Mucosa of descending colon (tissue), 3 donors: ENCODE results near the gene SBF2. TPM values are rescaled to one million over a fixed set of nuclear protein-coding genes. Genes with fewer than 3 reads are reported as not detected.

Source experiments
- ATAC-seq: fragments of 200-7000 bp; cut with Tn5 transposase; one replicate; pipeline ENCODE4 v1.9.1; 2020; ENCODE audit warnings: mild to moderate bottlenecking, moderate library complexity
- DNase-seq, 3 donors: peaks; one replicate each; pipeline ENCODE4 v3.0.0-alpha.2; 2020
- H3K36me3 ChIP-seq: fragments of 200-600 bp; one replicate; pipeline ENCODE4 v1.8.0; 2021; ENCODE audit warnings: low read depth, mild to moderate bottlenecking
- H3K4me1 ChIP-seq: fragments of 200-600 bp; one replicate; pipeline ENCODE4 v1.8.0; 2021; ENCODE audit warnings: low read depth, mild to moderate bottlenecking
- H3K4me3 ChIP-seq: fragments of 200-600 bp; one replicate; pipeline ENCODE4 v1.8.0; 2021; ENCODE audit warnings: mild to moderate bottlenecking
- H3K9me3 ChIP-seq: fragments of 200-600 bp; one replicate; pipeline ENCODE4 v1.8.0; 2021; ENCODE audit warnings: mild to moderate bottlenecking
- intact Hi-C, 2 donors: fragments of 100-400 bp; cut with DNase I in 1 of 2; cut with micrococcal nuclease in 1 of 2; formaldehyde crosslinking; loops; one replicate each; pipeline versions ENCODE4 v1.11.0 to v1.11.1; 2022; cut with DNase I, micrococcal nuclease
- total RNA-seq, 3 donors: library from RNA; stranded (reverse); fragmentation: NEBNext Ultra II Directional in 2 of 3; extraction: Animal tissue kit (Norgen Biotek cat#: 25700) in 2 of 3; gene quantifications; one replicate each; pipeline versions ENCODE4 v1.2.1 to v1.2.4, GENCODE V29; 2021 to 2023
- TF ChIP-seq, protein P1 (sequence below): fragments of 200-600 bp; IDR thresholded peaks from one replicate; pipeline ENCODE4 v1.8.0; 2022; ENCODE audit warnings: antibody characterized with exemption, mild to moderate bottlenecking
- donor health status: DM: no; HTN: no; CAD: no; lungs with moderate emphysema.
- donor health status: DM: no; HTN: no; CAD: no.
- donor health status: DM: no; HTN: yes; CAD: no.

Gene SBF2
- total RNA-seq, 3 donors from 2014 or later, result 35.2 to 60.3 (median 48.2) TPM

DNA sequence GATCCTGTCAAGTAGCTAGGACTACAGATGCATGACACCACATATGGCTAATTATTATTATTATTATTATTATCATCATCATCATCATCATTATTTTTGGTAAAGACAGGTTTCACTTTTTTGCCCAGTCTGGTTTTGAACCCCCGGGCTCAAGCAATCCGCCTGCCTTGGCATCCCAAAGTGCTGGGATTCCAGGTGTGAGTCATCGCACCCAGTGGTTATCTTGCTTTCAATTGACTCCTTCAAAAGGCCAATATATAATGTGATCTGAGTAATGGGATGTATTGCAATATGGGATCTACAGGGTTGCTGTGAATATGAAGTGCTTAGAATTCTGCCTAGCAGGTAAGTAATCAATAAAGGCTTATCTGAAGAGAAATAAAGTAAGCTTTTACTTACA lies 221.2 kb downstream of the SBF2 start:
- no peak for ATAC-seq
- no peaks in the 10 kb centered on the region for H3K36me3 ChIP-seq
- DNase-seq, result no peak
- no peak overlapping the region for H3K4me3 ChIP-seq
- TF ChIP-seq, protein P1, sequence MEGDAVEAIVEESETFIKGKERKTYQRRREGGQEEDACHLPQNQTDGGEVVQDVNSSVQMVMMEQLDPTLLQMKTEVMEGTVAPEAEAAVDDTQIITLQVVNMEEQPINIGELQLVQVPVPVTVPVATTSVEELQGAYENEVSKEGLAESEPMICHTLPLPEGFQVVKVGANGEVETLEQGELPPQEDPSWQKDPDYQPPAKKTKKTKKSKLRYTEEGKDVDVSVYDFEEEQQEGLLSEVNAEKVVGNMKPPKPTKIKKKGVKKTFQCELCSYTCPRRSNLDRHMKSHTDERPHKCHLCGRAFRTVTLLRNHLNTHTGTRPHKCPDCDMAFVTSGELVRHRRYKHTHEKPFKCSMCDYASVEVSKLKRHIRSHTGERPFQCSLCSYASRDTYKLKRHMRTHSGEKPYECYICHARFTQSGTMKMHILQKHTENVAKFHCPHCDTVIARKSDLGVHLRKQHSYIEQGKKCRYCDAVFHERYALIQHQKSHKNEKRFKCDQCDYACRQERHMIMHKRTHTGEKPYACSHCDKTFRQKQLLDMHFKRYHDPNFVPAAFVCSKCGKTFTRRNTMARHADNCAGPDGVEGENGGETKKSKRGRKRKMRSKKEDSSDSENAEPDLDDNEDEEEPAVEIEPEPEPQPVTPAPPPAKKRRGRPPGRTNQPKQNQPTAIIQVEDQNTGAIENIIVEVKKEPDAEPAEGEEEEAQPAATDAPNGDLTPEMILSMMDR, result no peak
- no peaks in the 10 kb centered on the region for H3K4me1 ChIP-seq
- H3K9me3 ChIP-seq, result peaks cover 3% of the 10 kb centered on the region
- intact Hi-C loops, result no loop called here

DNA sequence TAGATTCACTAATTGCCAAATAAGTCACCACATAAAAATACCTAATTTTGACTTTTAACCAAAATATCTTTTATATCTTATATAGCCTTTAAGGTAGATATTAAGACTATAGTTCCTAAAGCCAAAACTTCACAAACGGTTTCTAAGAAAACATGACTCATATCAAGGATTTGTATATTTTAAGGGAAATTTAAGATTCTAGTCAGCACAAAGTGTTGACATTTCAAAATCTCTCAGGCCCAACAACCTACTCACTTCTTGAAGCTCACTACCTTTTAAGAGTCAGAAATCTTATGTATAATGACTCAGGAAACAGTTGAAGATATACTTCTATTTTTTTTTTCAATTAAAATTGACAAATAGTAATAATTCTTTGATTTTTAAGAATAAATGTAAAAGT lies 221.9 kb downstream of the SBF2 start:
- ATAC-seq, result no peak
- no peaks in the 10 kb centered on the region for H3K36me3 ChIP-seq
- TF ChIP-seq, protein P1, result no peak
- peaks cover 3% of the 10 kb centered on the region for H3K9me3 ChIP-seq
- DNase-seq, result no peak
- H3K4me3 ChIP-seq, result no peak overlapping the region
- H3K4me1 ChIP-seq, result no peaks in the 10 kb centered on the region
- intact Hi-C loops, result no loop called here

DNA sequence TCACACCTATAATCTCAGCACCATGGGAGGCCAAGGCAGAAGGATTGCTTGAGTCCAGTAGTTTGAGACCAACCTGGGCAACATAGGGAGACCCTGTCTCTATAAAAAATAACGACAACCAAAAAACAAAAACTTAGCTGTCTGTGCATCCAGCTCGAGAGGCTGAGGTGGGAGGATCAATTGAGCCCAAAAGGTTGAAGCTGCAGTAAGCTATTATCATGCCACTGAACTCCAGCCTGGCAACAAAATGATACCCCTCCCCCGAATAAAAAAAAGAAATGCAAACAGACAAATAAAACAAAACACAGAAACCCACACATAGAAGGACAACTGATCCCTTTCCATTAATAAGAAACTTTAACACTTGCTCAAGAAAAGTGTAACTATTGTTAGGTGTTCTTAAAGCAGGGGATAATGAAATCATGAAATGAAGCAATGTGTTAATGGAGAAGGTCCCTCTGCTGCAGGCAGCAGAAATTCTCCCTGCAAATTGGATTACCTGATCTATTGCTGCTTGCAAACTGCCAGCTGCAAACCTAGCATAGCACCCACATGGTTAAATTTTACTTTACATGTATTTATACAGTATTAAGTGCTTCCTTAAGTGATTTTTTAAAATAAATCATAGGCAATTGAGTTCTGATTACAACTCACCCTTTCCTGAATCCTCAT lies 226.3 kb downstream of the SBF2 start:
- TF ChIP-seq, protein P1, result no peak
- intact Hi-C loops, result no loop called here
- Histone ChIP-seq H3K9me3 (peaks cover 3% of the 10 kb centered on the region), H3K36me3 (no peaks in the 10 kb centered on the region), H3K4me1 (no peaks in the 10 kb centered on the region), H3K4me3 (no peak overlapping the region)
- no peak for DNase-seq
- no peak for ATAC-seq

DNA sequence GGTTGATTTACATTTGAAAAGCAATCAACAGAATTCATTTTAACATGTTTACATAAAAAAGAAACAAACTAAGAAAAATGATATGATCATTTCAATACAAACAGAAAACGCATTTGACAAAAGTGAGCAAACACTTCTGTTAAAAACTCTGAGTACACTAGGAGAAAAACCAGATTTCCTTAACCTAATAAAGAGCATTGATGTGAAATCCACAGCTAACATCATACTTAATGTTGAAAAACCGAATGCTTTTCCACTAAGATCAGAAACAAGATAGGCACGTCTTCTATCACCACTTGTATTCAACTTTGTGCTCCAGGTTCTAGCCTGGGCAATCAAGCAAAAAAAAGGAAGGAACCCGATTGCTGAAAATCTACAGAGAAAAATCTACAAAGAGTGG lies 227.6 kb downstream of the SBF2 start:
- ATAC-seq (no peak), DNase-seq (no peak)
- Histone ChIP-seq H3K4me3 (no peak overlapping the region), H3K4me1 (no peaks in the 10 kb centered on the region), H3K36me3 (no peaks in the 10 kb centered on the region), H3K9me3 (peaks cover 3% of the 10 kb centered on the region)
- intact Hi-C loops, result no loop called here
- TF ChIP-seq, protein P1, result no peak

DNA sequence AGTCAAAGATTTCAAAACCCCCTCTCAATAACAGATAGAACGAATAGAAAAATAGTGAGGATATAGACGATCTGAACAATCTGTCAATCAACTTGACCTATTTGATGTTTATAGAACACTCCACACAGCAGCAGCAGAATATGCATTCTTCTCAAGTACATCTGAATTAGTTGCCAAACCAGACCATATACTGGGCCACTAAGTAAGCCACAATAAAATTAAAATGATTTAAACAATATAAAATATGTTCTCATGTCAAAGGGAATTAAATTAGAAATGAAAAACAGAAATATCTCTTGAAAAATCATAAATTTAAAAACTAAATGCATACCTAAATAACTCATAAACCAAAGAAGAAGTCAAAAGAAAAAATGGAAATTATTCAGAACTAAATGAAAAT lies 229.2 kb downstream of the SBF2 start:
- DNase-seq (no peak), ATAC-seq (no peak)
- no peaks in the 10 kb centered on the region for H3K9me3 ChIP-seq
- no peak overlapping the region for H3K4me3 ChIP-seq
- H3K4me1 ChIP-seq, result no peaks in the 10 kb centered on the region
- intact Hi-C loops, result no loop called here
- H3K36me3 ChIP-seq, result no peaks in the 10 kb centered on the region
- TF ChIP-seq, protein P1, result no peak

DNA sequence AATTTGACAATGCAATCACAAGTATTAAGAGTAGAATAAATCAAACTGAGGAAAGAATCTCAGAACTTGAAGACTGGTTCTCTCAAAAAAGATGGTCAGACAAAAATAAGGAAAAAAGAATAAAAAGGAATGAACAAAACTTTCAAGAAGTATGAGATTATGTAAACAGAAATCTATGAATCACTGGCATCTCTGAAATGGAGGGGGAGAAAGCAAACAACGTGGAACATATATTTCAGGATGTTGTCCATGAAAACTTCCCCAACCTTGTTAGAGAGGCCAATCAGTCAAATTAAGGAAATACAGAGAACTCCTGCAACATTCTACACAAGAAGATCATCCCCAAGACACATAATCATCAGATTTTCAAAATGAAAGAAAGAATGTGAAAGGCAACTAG lies 235.7 kb downstream of the SBF2 start:
- Histone ChIP-seq H3K9me3 (peaks cover 13% of the 10 kb centered on the region), H3K4me3 (no peak overlapping the region), H3K4me1 (no peaks in the 10 kb centered on the region), H3K36me3 (no peaks in the 10 kb centered on the region)
- TF ChIP-seq, protein P1, result no peak
- DNase-seq (no peak), ATAC-seq (no peak)
- intact Hi-C loops, result no loop called here
